Neural progenitor cell (in vitro differentiated cells): Measurements from ENCODE around the gene HDAC7. TPM values are rescaled to one million over a fixed set of nuclear protein-coding genes. Genes with fewer than 3 reads are reported as not detected.

Source experiments
- DNase-seq: peaks from one replicate; pipeline ENCODE4 v3.0.0-alpha.2; 2016; ENCODE audit warnings: low spot score
- H2AFZ ChIP-seq: fragments of 200-600 bp; sonication (generic); replicated peaks from 2 replicates; pipeline ENCODE4 v1.6.1; 2016; ENCODE audit warnings: antibody characterized with exemption
- H3F3A ChIP-seq: fragments of 200-600 bp; sonication (generic); 2 replicates; pipeline ENCODE4 v1.6.1; 2016; ENCODE audit warnings: antibody characterized with exemption, low read depth
- H3K27ac ChIP-seq: fragments of 200-600 bp; sonication (generic); 2 replicates; pipeline ENCODE4 v1.5.1; 2016; ENCODE audit warnings: mild to moderate bottlenecking
- H3K27me3 ChIP-seq: fragments of 200-600 bp; sonication (generic); 2 replicates; pipeline ENCODE4 v1.6.1; 2016; ENCODE audit warnings: mild to moderate bottlenecking, moderate library complexity
- H3K36me3 ChIP-seq: fragments of 200-600 bp; sonication (generic); 2 replicates; pipeline ENCODE4 v1.5.1; 2016
- H3K4me1 ChIP-seq: fragments of 200-600 bp; sonication (generic); 2 replicates; pipeline ENCODE4 v1.6.1; 2016; ENCODE audit warnings: mixed run types
- H3K4me2 ChIP-seq: fragments of 200-600 bp; sonication (generic); 2 replicates; pipeline ENCODE4 v1.6.1; 2016
- H3K4me3 ChIP-seq: fragments of 200-600 bp; sonication (generic); 2 replicates; pipeline ENCODE4 v1.5.1; 2016
- H3K79me2 ChIP-seq: fragments of 200-600 bp; sonication (generic); 2 replicates; pipeline ENCODE4 v1.6.1; 2016; ENCODE audit warnings: low read depth
- H3K9ac ChIP-seq: fragments of 200-600 bp; sonication (generic); 2 replicates; pipeline ENCODE4 v1.6.1; 2016
- H3K9me3 ChIP-seq: fragments of 200-600 bp; sonication (generic); 2 replicates; pipeline ENCODE4 v1.5.1; 2016; ENCODE audit warnings: low read depth
- H4K20me1 ChIP-seq: fragments of 200-600 bp; sonication (generic); 2 replicates; pipeline ENCODE4 v1.6.1; 2016; ENCODE audit warnings: low read depth
- H3K27ac Mint-ChIP-seq: 3 replicates; pipeline ENCODE4 v1.8.0; 2021; ENCODE audit warnings: mixed read lengths
- H3K27me3 Mint-ChIP-seq: 2 replicates; pipeline ENCODE4 v1.8.0; 2022; ENCODE audit warnings: low read depth, mild to moderate bottlenecking, inconsistent platforms, moderate library complexity, mixed read lengths; ENCODE audit not compliant: insufficient read depth
- H3K36me3 Mint-ChIP-seq: 3 replicates; pipeline ENCODE4 v1.8.0; 2021; ENCODE audit warnings: mixed read lengths
- H3K4me1 Mint-ChIP-seq: 3 replicates; pipeline ENCODE4 v1.8.0; 2021; ENCODE audit warnings: mixed read lengths
- H3K4me3 Mint-ChIP-seq: 3 replicates; pipeline ENCODE4 v1.8.0; 2021; ENCODE audit warnings: mild to moderate bottlenecking, moderate library complexity, mixed read lengths
- H3K9me3 Mint-ChIP-seq: 3 replicates; pipeline ENCODE4 v1.8.0; 2020; ENCODE audit warnings: mixed read lengths
- EZH2 ChIP-seq: fragments of 200-600 bp; sonication (generic); IDR thresholded peaks from 2 replicates; pipeline ENCODE4 v1.6.1; 2017; ENCODE audit warnings: antibody characterized with exemption, mild to moderate bottlenecking, moderate library complexity
- EZH2phosphoT487 ChIP-seq: fragments of 200-600 bp; sonication (generic); IDR thresholded peaks from 2 replicates; pipeline ENCODE4 v1.6.1; 2017; ENCODE audit warnings: antibody characterized with exemption
- total RNA-seq: library from RNA; depleted of rRNA; stranded (reverse); fragments of >200 nt; gene quantifications from 2 replicates; pipeline ENCODE4 v1.2.3, GENCODE V29; 2015; ENCODE audit warnings: low replicate concordance
- TF ChIP-seq, protein P1 (sequence below): fragments of 200-600 bp; sonication (generic); IDR thresholded peaks from 2 replicates; pipeline ENCODE4 v1.5.1; 2017; ENCODE audit warnings: antibody characterized with exemption, mild to moderate bottlenecking

HDAC7 gene
- total RNA-seq, 1 donor from 2014 or later: 7.2 TPM

DNA sequence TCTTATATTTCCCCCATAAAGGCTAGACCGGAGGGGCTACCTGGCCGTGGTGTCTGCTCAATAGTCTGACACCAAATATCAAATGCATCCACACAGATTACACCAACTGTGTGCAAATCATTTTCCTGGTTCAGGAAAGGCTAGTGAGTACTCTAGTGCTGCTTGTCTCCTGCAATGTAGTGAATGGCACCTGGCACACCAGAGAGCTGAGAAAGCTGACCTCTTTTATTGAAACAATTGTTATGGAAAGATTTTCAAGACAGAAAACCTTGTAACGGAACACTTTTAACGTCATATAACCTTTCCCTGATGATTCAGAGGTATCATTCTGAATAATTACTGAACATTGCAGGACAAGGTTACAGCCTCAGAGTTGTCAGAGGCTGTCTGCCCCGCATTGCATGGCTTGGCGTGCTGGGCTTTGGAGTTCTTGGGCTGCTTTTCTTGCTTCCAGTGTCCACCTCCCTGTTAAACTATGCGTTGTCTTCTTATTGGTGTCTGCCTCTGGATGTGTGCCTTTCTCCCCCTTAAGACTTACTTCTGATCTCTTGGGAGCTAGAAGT is 40.7 kb upstream of the HDAC7 start:
- H3K4me1 Mint-ChIP-seq: no peaks in the 10 kb centered on the region
- no peak overlapping the region for H3K9ac ChIP-seq
- H3K4me2 ChIP-seq: no peak overlapping the region
- no peaks in the 10 kb centered on the region for H3K79me2 ChIP-seq
- H3K27ac ChIP-seq: no peak overlapping the region
- no peaks in the 10 kb centered on the region for H3K27me3 ChIP-seq
- H3K9me3 Mint-ChIP-seq: no peaks in the 10 kb centered on the region
- H3K4me1 ChIP-seq: no peaks in the 10 kb centered on the region
- H4K20me1 ChIP-seq: no peaks in the 10 kb centered on the region
- H3K36me3 ChIP-seq: no peaks in the 10 kb centered on the region
- no peak overlapping the region for H2AFZ ChIP-seq
- TF ChIP-seq EZH2 (no peak), EZH2phosphoT487 (no peak)
- TF ChIP-seq, protein P1, sequence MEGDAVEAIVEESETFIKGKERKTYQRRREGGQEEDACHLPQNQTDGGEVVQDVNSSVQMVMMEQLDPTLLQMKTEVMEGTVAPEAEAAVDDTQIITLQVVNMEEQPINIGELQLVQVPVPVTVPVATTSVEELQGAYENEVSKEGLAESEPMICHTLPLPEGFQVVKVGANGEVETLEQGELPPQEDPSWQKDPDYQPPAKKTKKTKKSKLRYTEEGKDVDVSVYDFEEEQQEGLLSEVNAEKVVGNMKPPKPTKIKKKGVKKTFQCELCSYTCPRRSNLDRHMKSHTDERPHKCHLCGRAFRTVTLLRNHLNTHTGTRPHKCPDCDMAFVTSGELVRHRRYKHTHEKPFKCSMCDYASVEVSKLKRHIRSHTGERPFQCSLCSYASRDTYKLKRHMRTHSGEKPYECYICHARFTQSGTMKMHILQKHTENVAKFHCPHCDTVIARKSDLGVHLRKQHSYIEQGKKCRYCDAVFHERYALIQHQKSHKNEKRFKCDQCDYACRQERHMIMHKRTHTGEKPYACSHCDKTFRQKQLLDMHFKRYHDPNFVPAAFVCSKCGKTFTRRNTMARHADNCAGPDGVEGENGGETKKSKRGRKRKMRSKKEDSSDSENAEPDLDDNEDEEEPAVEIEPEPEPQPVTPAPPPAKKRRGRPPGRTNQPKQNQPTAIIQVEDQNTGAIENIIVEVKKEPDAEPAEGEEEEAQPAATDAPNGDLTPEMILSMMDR: no peak
- H3F3A ChIP-seq: no peaks in the 10 kb centered on the region
- no peaks in the 10 kb centered on the region for H3K9me3 ChIP-seq
- H3K36me3 Mint-ChIP-seq: no peaks in the 10 kb centered on the region
- H3K4me3 Mint-ChIP-seq: no peak overlapping the region
- H3K27ac Mint-ChIP-seq: no peak overlapping the region
- no peak for DNase-seq
- peaks cover 2% of the 10 kb centered on the region for H3K27me3 Mint-ChIP-seq
- H3K4me3 ChIP-seq: no peak overlapping the region

DNA sequence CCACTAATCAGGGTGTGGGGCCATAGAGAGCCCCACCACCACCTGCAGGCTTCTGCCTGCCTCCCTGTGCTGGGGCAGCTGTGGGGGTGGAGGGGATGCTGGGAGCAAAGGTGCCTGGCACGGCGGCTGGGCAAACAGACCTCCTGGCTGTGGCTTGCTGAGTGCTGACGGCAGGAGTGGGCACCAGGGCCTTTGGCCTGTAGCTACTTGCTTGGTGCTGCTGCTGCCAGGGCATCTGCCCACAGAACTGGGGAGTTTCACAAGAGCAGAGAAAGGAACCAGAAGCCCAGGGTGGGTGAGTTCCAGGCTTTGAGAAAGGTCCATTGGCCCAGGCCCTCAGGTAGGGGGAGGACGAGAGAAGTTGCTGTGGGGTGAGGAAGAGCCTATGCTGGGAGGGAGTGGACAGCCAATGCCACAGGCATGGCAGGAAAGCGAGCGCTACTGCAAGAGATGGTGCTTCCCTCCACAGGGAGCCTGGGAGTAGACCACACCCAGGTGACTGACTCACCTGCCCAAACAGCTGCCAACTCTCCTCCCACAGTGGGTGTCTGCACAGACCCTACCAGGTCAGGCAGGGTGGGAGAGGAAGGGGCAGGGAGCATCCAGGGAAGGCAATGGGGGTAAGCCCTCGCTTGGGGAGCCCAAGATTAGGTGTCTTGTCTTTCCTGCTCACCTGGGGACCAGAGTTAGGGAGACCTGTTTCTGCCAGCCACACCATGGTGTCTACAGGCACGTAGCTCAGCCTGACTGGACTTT is 39.0 kb upstream of the HDAC7 start:
- Histone ChIP-seq H3K4me3 (no peak overlapping the region), H3F3A (no peaks in the 10 kb centered on the region), H3K36me3 (no peaks in the 10 kb centered on the region), H4K20me1 (no peaks in the 10 kb centered on the region), H3K79me2 (no peaks in the 10 kb centered on the region), H3K4me2 (no peak overlapping the region), H3K27me3 (no peaks in the 10 kb centered on the region), H3K9me3 (no peaks in the 10 kb centered on the region), H3K4me1 (no peaks in the 10 kb centered on the region), H2AFZ (no peak overlapping the region), H3K9ac (no peak overlapping the region), H3K27ac (no peak overlapping the region)
- no peaks in the 10 kb centered on the region for H3K27me3 Mint-ChIP-seq
- no peaks in the 10 kb centered on the region for H3K9me3 Mint-ChIP-seq
- H3K27ac Mint-ChIP-seq: no peak overlapping the region
- TF ChIP-seq, protein P1: no peak
- TF ChIP-seq EZH2: no peak
- no peak for TF ChIP-seq EZH2phosphoT487
- no peaks in the 10 kb centered on the region for H3K4me1 Mint-ChIP-seq
- no peak overlapping the region for H3K4me3 Mint-ChIP-seq
- no peaks in the 10 kb centered on the region for H3K36me3 Mint-ChIP-seq
- DNase-seq: no peak

- no peak overlapping the region for H3K9ac ChIP-seq
- H3K4me2 ChIP-seq: no peak overlapping the region
- H3K9me3 ChIP-seq: no peaks in the 10 kb centered on the region
- no peak overlapping the region for H3K4me3 ChIP-seq
- Mint-ChIP-seq H3K9me3 (no peaks in the 10 kb centered on the region), H3K36me3 (no peaks in the 10 kb centered on the region), H3K4me1 (peaks cover 2% of the 10 kb centered on the region), H3K4me3 (no peak overlapping the region), H3K27ac (no peak overlapping the region), H3K27me3 (peaks cover 2% of the 10 kb centered on the region)
- TF ChIP-seq, protein P1: no peak
- TF ChIP-seq EZH2 (no peak), EZH2phosphoT487 (no peak)
- H3K4me1 ChIP-seq: no peaks in the 10 kb centered on the region
- no peaks in the 10 kb centered on the region for H4K20me1 ChIP-seq
- H3F3A ChIP-seq: no peaks in the 10 kb centered on the region
- no peaks in the 10 kb centered on the region for H3K27me3 ChIP-seq
- H3K36me3 ChIP-seq: no peaks in the 10 kb centered on the region
- no peak overlapping the region for H3K27ac ChIP-seq
- H3K79me2 ChIP-seq: no peaks in the 10 kb centered on the region
- DNase-seq: no peak
- no peak overlapping the region for H2AFZ ChIP-seq
Measured at GRCh38 chr12:47856721-47857575, 37.2 kb upstream of the HDAC7 start.
